ENCODE data around the gene ADAT3.
A peak's percentile ranks its signal among the peaks of the same experiment; 100 is the strongest.

ADAT3 gene

DNA sequence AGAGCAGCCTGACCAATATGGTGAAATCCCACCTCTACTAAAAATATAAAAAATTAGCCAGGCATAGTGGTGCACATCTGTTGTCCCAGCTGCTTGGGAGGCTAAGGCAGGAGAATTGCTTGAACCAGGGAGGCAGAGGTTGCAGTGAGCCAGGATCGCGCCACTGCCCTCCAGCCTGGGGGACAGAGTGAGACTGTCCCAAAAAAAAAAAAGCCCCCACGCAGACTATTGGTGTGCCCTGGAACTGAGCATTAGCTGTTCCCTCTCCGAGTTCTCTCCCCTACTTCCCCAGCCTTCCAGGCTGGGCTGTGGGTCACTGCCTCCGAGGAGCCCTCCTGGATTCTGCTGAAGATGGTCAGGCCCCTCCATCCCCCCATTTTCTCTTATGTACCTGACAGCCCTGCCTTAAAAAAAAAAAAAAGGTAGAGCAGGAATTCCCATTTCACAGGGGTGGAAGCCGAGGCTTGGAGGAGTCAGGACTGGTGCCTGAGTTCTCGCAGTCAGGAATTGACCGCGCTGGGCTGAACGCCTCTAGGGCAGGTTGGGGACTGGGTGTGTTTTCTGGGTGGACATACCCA lies 1.9 kb downstream of the ADAT3 start:
- TF ChIP-seq, protein P1, sequence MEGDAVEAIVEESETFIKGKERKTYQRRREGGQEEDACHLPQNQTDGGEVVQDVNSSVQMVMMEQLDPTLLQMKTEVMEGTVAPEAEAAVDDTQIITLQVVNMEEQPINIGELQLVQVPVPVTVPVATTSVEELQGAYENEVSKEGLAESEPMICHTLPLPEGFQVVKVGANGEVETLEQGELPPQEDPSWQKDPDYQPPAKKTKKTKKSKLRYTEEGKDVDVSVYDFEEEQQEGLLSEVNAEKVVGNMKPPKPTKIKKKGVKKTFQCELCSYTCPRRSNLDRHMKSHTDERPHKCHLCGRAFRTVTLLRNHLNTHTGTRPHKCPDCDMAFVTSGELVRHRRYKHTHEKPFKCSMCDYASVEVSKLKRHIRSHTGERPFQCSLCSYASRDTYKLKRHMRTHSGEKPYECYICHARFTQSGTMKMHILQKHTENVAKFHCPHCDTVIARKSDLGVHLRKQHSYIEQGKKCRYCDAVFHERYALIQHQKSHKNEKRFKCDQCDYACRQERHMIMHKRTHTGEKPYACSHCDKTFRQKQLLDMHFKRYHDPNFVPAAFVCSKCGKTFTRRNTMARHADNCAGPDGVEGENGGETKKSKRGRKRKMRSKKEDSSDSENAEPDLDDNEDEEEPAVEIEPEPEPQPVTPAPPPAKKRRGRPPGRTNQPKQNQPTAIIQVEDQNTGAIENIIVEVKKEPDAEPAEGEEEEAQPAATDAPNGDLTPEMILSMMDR (conservative IDR thresholded peaks at IDR 0.05; ENCODE audit: control insufficient read depth, insufficient read depth, low read depth, low read length) = no peak
- H3K4me3 ChIP-seq (ENCODE audit: control insufficient read depth, low read depth, low read length) = no peak overlapping the region
- DNase-seq (ENCODE audit: low read depth) = no peak

DNA sequence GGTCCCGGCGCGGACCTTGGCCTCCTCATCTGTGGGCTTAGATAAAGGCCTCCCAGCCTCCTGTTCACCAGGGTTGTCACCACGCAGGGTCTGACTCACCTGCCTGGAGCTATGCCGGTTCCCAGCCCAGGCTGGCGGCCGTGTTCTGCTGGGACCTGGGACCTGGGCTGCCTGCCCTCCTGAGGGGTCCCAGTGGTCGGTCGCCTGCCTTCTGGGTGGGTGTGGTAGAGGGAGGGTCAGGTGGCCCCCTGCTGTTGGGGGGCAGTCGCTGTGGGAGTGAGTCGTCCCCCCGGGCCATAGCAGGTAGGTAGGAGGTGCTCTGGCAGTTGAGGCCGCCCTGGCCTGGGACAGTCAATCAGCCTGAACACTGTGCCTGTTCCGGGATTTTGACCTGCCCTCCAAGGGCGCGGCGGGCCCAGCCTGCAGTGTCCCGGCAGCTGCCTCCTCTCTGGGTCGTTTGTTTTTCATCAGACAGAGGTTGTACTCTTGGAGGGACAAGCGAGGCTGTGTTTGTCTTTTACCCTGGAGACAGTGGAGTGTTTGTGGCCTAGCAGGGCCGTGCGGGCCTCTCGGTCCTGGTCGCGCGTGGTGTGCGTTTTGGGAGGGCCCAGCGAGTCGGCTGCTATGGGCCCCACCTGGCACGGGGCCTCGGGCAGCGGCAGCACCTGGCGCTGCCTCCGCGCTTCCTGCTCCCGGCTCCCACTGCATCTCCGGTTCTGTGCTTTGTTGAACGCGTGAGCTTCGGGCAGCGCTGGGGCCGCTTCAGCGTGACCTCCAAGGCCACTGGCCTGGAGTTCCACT lies 2.6 kb downstream of the ADAT3 start:
- TF ChIP-seq, protein P1 (conservative IDR thresholded peaks at IDR 0.05; ENCODE audit: control insufficient read depth, insufficient read depth, low read depth, low read length) = no peak
- no peak for DNase-seq (ENCODE audit: low read depth)
- H3K4me3 ChIP-seq (ENCODE audit: control insufficient read depth, low read depth, low read length) = no peak overlapping the region

- TF ChIP-seq, protein P1 (conservative IDR thresholded peaks at IDR 0.05; ENCODE audit: control insufficient read depth, insufficient read depth, low read depth, low read length) = no peak
- H3K4me3 ChIP-seq (ENCODE audit: control insufficient read depth, low read depth, low read length) = no peak overlapping the region
Measured at GRCh38 chr19:1908364-1908678, 3.1 kb downstream of the ADAT3 start.

GRCh38 chr19:1909761-1910080 lies 4.5 kb downstream of the ADAT3 start:
- DNase-seq (ENCODE audit: low read depth) = no peak
- H3K4me3 ChIP-seq (ENCODE audit: control insufficient read depth, low read depth, low read length) = no peak overlapping the region
- TF ChIP-seq, protein P1 (conservative IDR thresholded peaks at IDR 0.05; ENCODE audit: control insufficient read depth, insufficient read depth, low read depth, low read length) = no peak

More at GRCh38 chr19:1908364-1908678, 3.1 kb downstream of the ADAT3 start:
- DNase-seq (ENCODE audit: low read depth) = no peak

DNA sequence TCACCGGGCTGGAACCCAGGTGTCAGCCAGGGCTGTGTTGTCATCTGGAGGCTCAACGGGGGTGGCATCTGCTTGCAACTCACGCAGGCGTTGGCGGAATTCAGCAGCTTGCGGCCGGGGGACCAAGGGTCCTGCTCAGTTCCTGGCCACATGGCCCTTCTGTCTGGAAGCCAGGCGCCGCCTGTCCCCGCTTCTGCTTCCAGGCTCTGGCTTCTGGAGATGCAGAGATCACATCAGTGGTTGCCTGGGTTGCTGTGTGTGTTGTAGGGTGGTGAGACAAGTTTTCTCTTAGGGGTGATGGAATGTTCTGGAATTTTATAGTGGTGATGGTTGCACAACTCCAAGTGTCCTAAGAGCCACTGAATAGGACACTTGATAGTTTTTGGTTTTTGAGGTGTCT lies 5.0 kb downstream of the ADAT3 start:
- TF ChIP-seq, protein P1 (conservative IDR thresholded peaks at IDR 0.05; ENCODE audit: control insufficient read depth, insufficient read depth, low read depth, low read length) = no peak
- peak; percentile 44 for DNase-seq (ENCODE audit: low read depth)
- H3K4me3 ChIP-seq (ENCODE audit: control insufficient read depth, low read depth, low read length) = no peak overlapping the region

- TF ChIP-seq, protein P1 (conservative IDR thresholded peaks at IDR 0.05; ENCODE audit: control insufficient read depth, insufficient read depth, low read depth, low read length) = no peak
- no peak overlapping the region for H3K4me3 ChIP-seq (ENCODE audit: control insufficient read depth, low read depth, low read length)
- DNase-seq (ENCODE audit: low read depth) = no peak
Measured at GRCh38 chr19:1911098-1911497, 5.9 kb downstream of the ADAT3 start.

Measured in fibroblast of mammary gland (primary cell).